ENCODE data around the gene TMPRSS2.

The TMPRSS2 gene

GRCh38 chr21:41479686-41480085 lies 28.3 kb downstream of the TMPRSS2 start:
- no peak for DNase-seq

GRCh38 chr21:41478319-41479177 lies 29.4 kb downstream of the TMPRSS2 start:
- no peak for DNase-seq

DNA sequence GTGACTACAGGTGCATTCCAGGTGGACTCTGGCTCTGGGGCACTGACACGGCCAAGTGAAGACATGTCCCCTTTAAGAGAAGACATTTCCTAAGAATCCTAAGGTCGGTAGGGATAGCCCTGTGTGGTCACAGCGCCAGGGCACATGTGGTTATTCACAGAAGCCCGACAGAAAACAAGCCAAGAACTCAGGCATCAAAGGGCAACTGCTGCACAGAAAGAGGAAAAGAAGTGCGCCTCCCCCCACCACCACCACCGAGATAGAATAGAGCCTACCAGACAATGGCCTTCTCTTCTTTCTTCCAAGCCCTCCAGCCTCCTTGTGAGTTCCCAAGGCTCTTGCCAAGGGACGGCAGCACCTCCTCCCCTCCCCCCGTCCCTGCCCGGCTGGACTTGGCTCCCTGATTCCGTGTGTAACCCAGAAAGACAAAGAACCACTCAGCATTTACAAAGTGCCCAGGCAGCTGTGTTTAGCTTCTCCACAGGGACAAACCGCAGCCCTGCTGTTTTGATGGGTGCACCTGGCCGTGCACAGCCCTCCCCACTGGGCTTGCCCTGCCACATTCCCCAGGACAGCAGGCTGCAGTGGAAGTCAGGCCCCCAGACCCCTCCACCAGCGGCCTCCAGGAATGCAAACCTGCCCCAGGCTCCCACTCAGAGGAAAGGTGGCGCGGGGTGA lies 30.2 kb downstream of the TMPRSS2 start:
- DNase-seq, result no peak

GRCh38 chr21:41475714-41476420 lies 32.1 kb downstream of the TMPRSS2 start:
- DNase-seq, result no peak

DNA sequence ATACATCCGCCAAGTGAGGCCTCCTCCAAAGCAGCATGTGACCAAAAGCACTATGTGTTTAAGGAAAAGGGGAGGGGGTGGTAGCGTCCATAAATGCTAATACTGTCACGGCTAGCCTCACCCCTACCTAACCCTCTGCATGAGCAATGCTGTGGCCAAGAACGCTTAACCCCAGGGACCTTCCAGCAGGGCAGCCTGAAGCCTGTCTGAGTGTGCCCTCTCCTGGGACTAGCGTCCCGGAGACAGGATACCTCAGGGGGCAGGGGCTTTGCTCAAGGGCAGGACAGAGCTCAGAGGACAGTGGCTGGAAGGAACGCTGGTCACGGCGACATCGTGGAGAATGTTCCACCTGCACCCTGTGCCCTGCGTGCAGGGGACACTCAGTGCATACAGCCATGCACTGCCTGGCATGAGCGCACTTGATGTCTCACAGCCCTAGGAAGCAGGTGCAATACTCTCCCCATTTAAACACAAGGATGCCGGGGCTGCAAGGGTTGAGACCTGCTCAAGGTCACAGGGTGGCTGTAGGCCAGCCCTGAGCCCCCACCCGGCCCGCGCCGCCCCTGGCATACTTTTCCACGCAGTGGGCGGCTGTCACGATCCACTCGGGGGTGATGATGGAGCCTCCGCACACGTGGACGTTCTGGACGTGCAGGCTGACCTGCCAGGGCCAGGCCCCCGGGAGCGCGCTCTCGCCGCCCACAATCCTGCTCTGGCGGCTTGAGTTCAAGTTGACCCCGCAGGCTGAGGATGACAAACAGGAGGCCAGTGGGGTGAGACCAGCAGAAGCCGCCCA lies 35.0 kb downstream of the TMPRSS2 start:
- no peak for DNase-seq

GRCh38 chr21:41470054-41470453 lies 37.9 kb downstream of the TMPRSS2 start:
- no peak for DNase-seq

GRCh38 chr21:41466024-41466820 lies 41.7 kb downstream of the TMPRSS2 start:
- no peak for DNase-seq

DNA sequence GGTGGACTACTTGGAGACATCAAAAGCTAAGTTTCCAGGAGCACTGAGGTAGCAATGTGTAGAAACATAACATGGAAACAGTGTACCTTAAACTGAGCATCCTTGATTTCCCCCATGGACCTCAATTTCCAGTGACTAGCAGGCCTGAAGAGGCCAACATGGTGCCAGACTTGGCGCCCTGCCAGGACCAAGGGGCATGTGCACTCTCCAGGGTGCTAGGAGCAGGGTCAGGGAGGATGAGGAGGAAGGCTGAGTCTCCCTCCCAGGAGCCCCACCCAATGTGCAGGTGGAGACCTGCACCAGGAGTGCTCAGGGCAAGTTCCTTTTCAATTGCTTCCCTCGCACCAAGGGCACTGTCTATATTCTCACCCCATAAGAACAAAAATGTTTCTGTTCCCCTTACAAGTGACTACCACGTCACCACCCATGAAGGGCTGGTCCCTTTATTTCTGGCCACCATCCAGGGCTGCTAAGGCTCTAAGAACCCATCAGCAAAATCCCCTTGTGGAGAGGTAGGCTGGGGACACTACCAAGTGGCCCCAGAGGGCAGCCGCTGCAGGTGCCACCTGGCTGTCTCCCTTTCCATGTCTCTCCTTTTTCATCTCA lies 42.7 kb downstream of the TMPRSS2 start:
- no peak for DNase-seq

DNA sequence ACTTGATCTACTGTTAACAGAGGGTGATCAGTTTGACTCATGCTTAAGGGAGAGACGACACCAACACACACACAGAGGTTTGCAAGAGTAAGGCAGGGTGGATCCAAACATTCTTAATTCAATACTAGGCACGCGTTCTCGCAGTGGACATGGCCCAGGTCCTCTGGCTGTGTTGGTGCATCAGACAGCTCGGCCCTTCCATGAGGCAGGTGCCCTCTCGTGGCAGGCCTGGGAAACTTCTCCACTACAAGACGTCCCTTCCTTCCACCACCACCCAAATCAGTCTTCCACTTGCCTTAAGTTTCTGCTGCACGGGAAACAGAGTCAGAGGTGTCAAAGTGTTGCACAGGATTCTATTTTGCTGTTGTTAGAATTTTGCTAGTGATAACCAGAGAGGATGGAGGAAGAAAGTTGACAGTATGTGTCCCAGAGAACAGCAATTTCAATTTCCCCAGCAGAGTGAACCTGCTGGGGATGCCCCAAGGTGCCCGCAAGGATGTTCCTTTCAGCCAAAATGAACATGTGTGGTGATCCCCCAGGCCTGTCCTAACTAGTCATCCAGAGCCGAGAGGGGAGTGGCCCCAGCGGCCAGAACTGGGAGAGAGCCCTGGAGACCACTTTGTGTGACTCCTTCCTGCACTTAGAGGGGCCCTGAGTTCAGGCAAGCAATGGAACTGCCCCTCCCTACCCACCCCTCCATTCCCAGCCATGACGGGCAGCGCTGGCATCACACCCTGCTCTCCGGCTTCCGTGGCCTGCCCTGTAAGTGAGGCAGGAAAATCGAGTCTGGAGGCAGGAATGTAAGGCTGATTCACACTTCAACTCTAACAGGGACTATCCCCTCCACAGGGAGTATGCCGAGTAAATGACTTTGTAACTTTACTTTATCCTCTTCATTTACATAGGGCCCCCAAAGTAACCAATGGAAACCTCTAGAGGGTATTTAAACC lies 47.1 kb downstream of the TMPRSS2 start:
- peak; percentile 41 for DNase-seq

DNA sequence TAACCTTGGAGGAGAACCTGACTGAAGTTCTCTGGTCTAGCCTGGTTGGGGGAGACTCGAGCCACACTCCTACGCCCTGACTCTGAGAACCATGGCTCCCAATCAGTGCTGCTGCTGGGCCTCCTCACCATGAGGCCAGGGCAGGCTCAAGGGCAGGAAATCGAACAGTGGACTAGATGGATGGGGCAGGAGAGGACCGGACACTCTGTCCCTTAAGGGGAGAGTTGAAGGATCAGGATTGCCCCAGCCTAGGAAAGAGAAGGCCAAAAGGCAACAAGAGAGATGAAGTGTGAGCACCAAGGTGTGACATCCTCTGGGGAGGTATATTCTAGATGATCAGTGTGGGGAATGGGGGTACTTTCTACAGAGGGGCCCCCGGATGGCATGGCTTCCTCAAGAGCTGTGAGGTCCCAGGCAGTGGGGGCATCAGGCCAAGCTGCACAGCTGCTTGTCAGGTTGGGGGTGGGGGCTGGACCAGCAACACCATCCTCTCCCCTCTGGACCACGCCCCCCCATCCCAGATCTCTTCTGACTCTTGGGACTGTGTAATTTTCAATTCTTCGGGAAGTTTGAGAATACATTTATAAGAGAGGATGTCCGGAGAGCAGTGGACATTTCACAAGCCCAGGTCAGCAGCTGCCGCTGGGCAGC lies 47.9 kb downstream of the TMPRSS2 start:
- DNase-seq, result no peak

GRCh38 chr21:41458559-41458958 lies 49.4 kb downstream of the TMPRSS2 start:
- no peak for DNase-seq

GRCh38 chr21:41458121-41458520 lies 49.8 kb downstream of the TMPRSS2 start:
- DNase-seq, result no peak

GRCh38 chr21:41453761-41454160 lies 54.2 kb downstream of the TMPRSS2 start:
- no peak for DNase-seq

DNA sequence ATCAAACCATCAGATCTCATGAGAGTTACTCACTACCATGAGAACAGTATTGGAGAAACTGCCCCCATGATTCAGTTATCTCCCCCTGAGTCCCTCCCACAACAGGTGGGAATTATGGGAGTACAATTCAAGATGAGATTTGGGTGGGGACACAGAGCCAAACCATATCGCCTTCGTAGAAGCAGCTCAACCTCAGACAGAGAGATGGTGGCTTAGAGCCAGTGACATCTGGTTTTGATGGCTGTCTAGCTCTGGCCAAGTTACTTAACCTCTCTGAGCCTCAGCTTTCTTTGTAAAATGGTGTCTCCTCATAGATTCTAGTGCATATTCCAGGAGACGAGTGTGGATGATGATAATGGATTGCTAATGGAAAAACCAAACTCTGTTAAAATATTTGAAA lies 54.8 kb downstream of the TMPRSS2 start:
- DNase-seq, result no peak

DNA sequence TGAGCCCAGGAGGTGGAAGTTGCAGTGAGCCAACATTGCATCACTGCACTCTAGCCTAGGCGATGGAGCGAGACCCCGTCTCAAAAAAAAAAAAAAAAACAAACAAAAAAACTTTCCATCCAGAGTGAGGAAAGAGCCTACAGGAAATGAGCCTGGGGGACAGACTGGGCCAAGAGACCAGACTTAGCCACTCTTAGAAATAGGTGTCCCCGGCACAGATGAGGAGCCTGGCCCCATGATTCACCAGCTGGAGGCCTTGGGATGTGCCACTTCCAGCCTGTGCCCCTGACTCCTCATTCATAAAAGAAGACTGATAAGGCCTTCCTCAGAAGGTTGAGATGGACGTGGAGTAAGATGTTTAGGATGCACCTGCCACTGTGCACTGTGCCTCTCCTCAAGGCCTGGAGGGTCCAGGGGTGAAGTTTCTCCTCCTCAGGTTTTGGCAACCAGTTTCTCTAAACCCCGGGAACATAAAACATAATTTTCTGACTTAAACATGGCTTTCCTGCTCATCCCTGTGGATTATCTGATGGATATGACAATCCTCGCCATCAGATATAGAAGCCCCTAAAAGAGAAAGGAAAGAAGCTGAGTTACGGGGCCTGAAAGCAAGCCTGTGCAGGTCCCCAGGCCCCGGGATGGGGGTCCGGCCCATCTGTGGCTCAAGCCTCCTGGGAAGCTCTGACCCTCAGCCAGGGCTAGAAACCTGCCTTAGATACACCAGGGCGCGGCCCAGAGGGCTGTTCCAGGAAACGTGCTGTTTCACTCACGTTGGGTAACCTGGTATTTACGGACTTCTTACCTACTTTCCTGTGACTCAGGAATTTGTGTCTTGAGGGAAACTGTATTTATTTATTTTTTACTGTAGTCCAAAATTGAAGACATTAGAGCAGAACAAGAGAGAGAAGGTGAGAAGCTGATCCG lies 55.9 kb downstream of the TMPRSS2 start:
- DNase-seq, result no peak

GRCh38 chr21:41449613-41450012 lies 58.3 kb downstream of the TMPRSS2 start:
- no peak for DNase-seq

DNA sequence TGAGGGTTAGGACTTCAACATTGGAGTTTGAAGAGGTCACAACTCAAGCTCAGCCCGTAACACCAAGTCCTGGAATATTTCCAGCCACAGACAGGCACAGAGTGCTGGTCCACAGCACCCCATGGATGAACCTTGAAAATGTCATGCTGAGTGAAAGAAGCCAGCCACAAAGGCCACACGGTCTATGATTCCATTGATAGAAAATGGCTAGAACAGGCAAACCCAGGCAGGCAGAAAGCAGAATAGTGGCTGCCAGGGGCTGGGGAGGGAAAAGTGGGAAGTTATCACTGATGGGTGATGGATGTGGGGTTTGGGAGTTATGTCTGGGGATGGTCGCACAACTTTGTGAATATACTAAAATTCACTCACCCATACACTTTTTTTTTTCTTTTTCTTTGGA lies 60.6 kb downstream of the TMPRSS2 start:
- DNase-seq, result no peak

- no peak for DNase-seq
Measured at GRCh38 chr21:41446586-41446985, 61.4 kb downstream of the TMPRSS2 start.

- DNase-seq, result no peak
Measured at GRCh38 chr21:41445465-41445862, 62.5 kb downstream of the TMPRSS2 start.

Measured in 8988T (cell line).